OCI-LY7 (cell line): Measurements from ENCODE around the gene PRM2. TPM values are rescaled to one million over a fixed set of nuclear protein-coding genes. Genes with fewer than 3 reads are reported as not detected.

Experiments used
- BruUV-seq: library from RNA; stranded (reverse); fragments of 400-500 nt; replicated peaks from 2 replicates; lab custom pipeline; 2021; lab: Mats Ljungman, UMichigan
- CTCF ChIA-PET: fragments of 300-600 bp; sonication (Branson Sonifier 250); formaldehyde crosslinking; loops from one replicate; lab custom pipeline; 2022; ENCODE audit warnings: antibody characterized with exemption; ENCODE audit not compliant: unreplicated experiment; lab: Charles Lee
- POLR2A ChIA-PET: fragments of 300-600 bp; sonication (Branson Sonifier 250); formaldehyde crosslinking; loops from one replicate; lab custom pipeline; 2022; ENCODE audit warnings: antibody characterized with exemption; lab: Charles Lee
- DNase-seq: peaks from one replicate; pipeline ENCODE4 v3.0.0-alpha.2; 2015; ENCODE audit warnings: low spot score
- H2AFZ ChIP-seq: fragments of 200-600 bp; sonication (generic), shearing (Covaris generic); 2 replicates; pipeline ENCODE4 v1.6.1; 2014; ENCODE audit warnings: mild to moderate bottlenecking, antibody characterized with exemption, low read length, moderate library complexity
- H3K27ac ChIP-seq: fragments of 200-600 bp; sonication (generic); 2 replicates; pipeline ENCODE4 v1.5.1; 2014; ENCODE audit warnings: mixed run types, low read depth, mild to moderate bottlenecking, moderate library complexity, low read length, inconsistent platforms; ENCODE audit not compliant: poor library complexity, severe bottlenecking
- H3K36me3 ChIP-seq: fragments of 200-600 bp; sonication (generic); 2 replicates; pipeline ENCODE4 v1.6.1; 2014; ENCODE audit warnings: mild to moderate bottlenecking, antibody characterized with exemption, low read length, moderate library complexity, mixed read lengths; ENCODE audit not compliant: insufficient read depth
- H3K4me1 ChIP-seq: fragments of 200-600 bp; sonication (generic); 2 replicates; pipeline ENCODE4 v1.5.1; 2014; ENCODE audit warnings: mild to moderate bottlenecking, low read length; ENCODE audit not compliant: insufficient read depth, poor library complexity, severe bottlenecking
- H3K4me2 ChIP-seq: fragments of 200-600 bp; sonication (generic); 2 replicates; pipeline ENCODE4 v1.6.1; 2014; ENCODE audit warnings: mild to moderate bottlenecking, low read length
- H3K4me3 ChIP-seq: fragments of 200-600 bp; sonication (generic); 2 replicates; pipeline ENCODE4 v1.5.1; 2014; ENCODE audit warnings: mild to moderate bottlenecking, low read depth, low read length; ENCODE audit not compliant: poor library complexity, severe bottlenecking
- H3K79me2 ChIP-seq: fragments of 200-600 bp; sonication (generic); 2 replicates; pipeline ENCODE4 v1.6.1; 2016; ENCODE audit warnings: low read depth, mild to moderate bottlenecking, low read length, moderate library complexity, mixed read lengths; ENCODE audit not compliant: insufficient read depth
- H3K9me2 ChIP-seq: fragments of 200-600 bp; sonication (generic); 2 replicates; pipeline ENCODE4 v1.6.1; 2016; ENCODE audit warnings: mild to moderate bottlenecking, low read length, mixed read lengths; ENCODE audit not compliant: insufficient read depth
- H3K9me3 ChIP-seq: fragments of 200-600 bp; sonication (generic); 2 replicates; pipeline ENCODE4 v1.6.1; 2014; ENCODE audit warnings: mild to moderate bottlenecking, mixed run types, low read length, mixed read lengths
- H4K20me1 ChIP-seq: fragments of 200-600 bp; sonication (generic); 2 replicates; pipeline ENCODE4 v1.6.1; 2014; ENCODE audit warnings: mild to moderate bottlenecking, antibody characterized with exemption, low read length, moderate library complexity, mixed read lengths; ENCODE audit not compliant: insufficient read depth
- CTCF ChIP-seq: fragments of 200-600 bp; sonication (generic); conservative IDR thresholded peaks from 2 replicates; pipeline ENCODE4 v1.5.1; 2014; ENCODE audit warnings: mild to moderate bottlenecking, antibody characterized with exemption, low read length, moderate library complexity, mixed read lengths
- EZH2phosphoT487 ChIP-seq: fragments of 200-600 bp; sonication (generic); IDR thresholded peaks from 2 replicates; pipeline ENCODE4 v1.6.1; 2018; ENCODE audit warnings: low read depth, borderline replicate concordance, mild to moderate bottlenecking, mixed run types, antibody characterized with exemption, low read length, moderate library complexity, mixed read lengths
- intact Hi-C: fragments of 100-400 bp; cut with micrococcal nuclease; formaldehyde crosslinking; loops from one replicate; pipeline ENCODE4 v1.10.0; 2022; ENCODE audit not compliant: unreplicated experiment
- total RNA-seq, 2 experiments: library from RNA; depleted of rRNA in 1 of 2; stranded (reverse); fragments of >200 nt in 1 of 2; shearing (Covaris generic) in 1 of 2; gene quantifications; 2 replicates each; pipeline ENCODE4 v1.2.3, GENCODE V29; 2014 to 2022

The PRM2 gene
- total RNA-seq, 2 experiments from 2014 or later: not detected

- ChIA-PET POLR2A (interaction anchor here (1.2 kb wide), 1 partner anchor 12 kb away, joined by 4 read pairs; no protein-coding TSS in a partner anchor), CTCF (no interaction called here)
- Histone ChIP-seq H3K27ac (no peak overlapping the region), H3K79me2 (no peaks in the 10 kb centered on the region), H3K4me1 (no peaks in the 10 kb centered on the region), H3K9me3 (no peaks in the 10 kb centered on the region), H4K20me1 (no peaks in the 10 kb centered on the region), H3K9me2 (no peaks in the 10 kb centered on the region), H3K36me3 (no peaks in the 10 kb centered on the region), H3K4me3 (no peak overlapping the region), H3K4me2 (no peak overlapping the region), H2AFZ (no peak overlapping the region)
- TF ChIP-seq CTCF (no peak), EZH2phosphoT487 (no peak)
- intact Hi-C loops: no loop called here
- BruUV-seq: no TSS peak
- DNase-seq: no peak
Measured at GRCh38 chr16:11272484-11272883, 3.8 kb downstream of the PRM2 start.

- Histone ChIP-seq H3K4me1 (no peaks in the 10 kb centered on the region), H4K20me1 (no peaks in the 10 kb centered on the region), H2AFZ (no peak overlapping the region), H3K79me2 (no peaks in the 10 kb centered on the region), H3K4me3 (no peak overlapping the region), H3K9me3 (no peaks in the 10 kb centered on the region), H3K4me2 (no peak overlapping the region), H3K36me3 (no peaks in the 10 kb centered on the region), H3K9me2 (no peaks in the 10 kb centered on the region), H3K27ac (no peak overlapping the region)
- intact Hi-C loops: no loop called here
- no TSS peak for BruUV-seq
- CTCF ChIA-PET: no interaction called here
- no peak for DNase-seq
- TF ChIP-seq CTCF (no peak), EZH2phosphoT487 (no peak)
- POLR2A ChIA-PET: interaction anchor here (0.5 to 1.4 kb wide), 3 partner anchors 13 to 72 kb away, joined by 3 to 4 read pairs (median 4); no protein-coding TSS in a partner anchor
Measured at GRCh38 chr16:11271610-11272009, 4.7 kb downstream of the PRM2 start.

GRCh38 chr16:11270602-11271162 is 5.6 kb downstream of the PRM2 start:
- intact Hi-C loops: no loop called here
- ChIA-PET CTCF (no interaction called here), POLR2A (interaction anchor here (0.7 to 1.4 kb wide), 4 partner anchors 15 to 112 kb away, joined by 3 to 4 read pairs (median 4); partner anchors contain the start of gene SOCS1)

More at GRCh38 chr16:11270602-11271162, 5.6 kb downstream of the PRM2 start:
- Histone ChIP-seq H3K9me3 (no peaks in the 10 kb centered on the region), H3K27ac (no peak overlapping the region), H3K4me2 (no peak overlapping the region), H3K36me3 (no peaks in the 10 kb centered on the region), H3K79me2 (no peaks in the 10 kb centered on the region), H3K9me2 (no peaks in the 10 kb centered on the region), H4K20me1 (no peaks in the 10 kb centered on the region), H3K4me1 (no peaks in the 10 kb centered on the region), H2AFZ (no peak overlapping the region), H3K4me3 (no peak overlapping the region)
- DNase-seq: no peak
- BruUV-seq: no TSS peak
- TF ChIP-seq EZH2phosphoT487 (no peak), CTCF (no peak)
